Measurements from ENCODE around the gene KCNN3.

The KCNN3 gene

GRCh38 chr1:154659823-154660592, 210.1 kb downstream of the KCNN3 start:
- DNase-seq (ENCODE audit: low spot score): no peak

- no peak for DNase-seq (ENCODE audit: low spot score)
Observed at GRCh38 chr1:154657556-154657955, 212.5 kb downstream of the KCNN3 start.

GRCh38 chr1:154652893-154653292, 217.2 kb downstream of the KCNN3 start:
- DNase-seq (ENCODE audit: low spot score): no peak

All from kidney capillary endothelial cell (primary cell).